Mesendoderm (in vitro differentiated cells): ENCODE data around the gene FBXO24.

ENCODE experiments used
- DNase-seq: peaks from one replicate; pipeline ENCODE4 v3.0.0; 2013
- H2AK5ac ChIP-seq: 2 replicates; pipeline ENCODE4 v1.6.1; 2013; ENCODE audit warnings: low read length, inconsistent platforms
- H2BK120ac ChIP-seq: 2 replicates; pipeline ENCODE4 v1.6.1; 2013; ENCODE audit warnings: low read depth, mild to moderate bottlenecking, low read length, moderate library complexity, mixed read lengths
- H2BK15ac ChIP-seq: replicated peaks from 2 replicates; pipeline ENCODE4 v1.6.1; 2013; ENCODE audit warnings: low read depth, mild to moderate bottlenecking, moderate library complexity
- H2BK5ac ChIP-seq: 2 replicates; pipeline ENCODE4 v1.6.1; 2013; ENCODE audit warnings: low read length, inconsistent platforms
- H3K18ac ChIP-seq: 2 replicates; pipeline ENCODE4 v1.6.1; 2013; ENCODE audit warnings: mild to moderate bottlenecking, low read length, mixed read lengths
- H3K23ac ChIP-seq: one replicate; pipeline ENCODE4 v1.6.1; 2013; ENCODE audit warnings: low read length
- H3K27ac ChIP-seq: 2 replicates; pipeline ENCODE4 v1.5.1; 2013; ENCODE audit warnings: low read depth, mild to moderate bottlenecking, inconsistent platforms, low read length, moderate library complexity
- H3K27me3 ChIP-seq: 2 replicates; pipeline ENCODE4 v1.6.1; 2013; ENCODE audit warnings: low read length, control low read depth, mild to moderate bottlenecking, inconsistent platforms; ENCODE audit not compliant: insufficient read depth, poor library complexity
- H3K36me3 ChIP-seq: 2 replicates; pipeline ENCODE4 v1.6.1; 2013; ENCODE audit warnings: low read length, inconsistent platforms; ENCODE audit not compliant: control insufficient read depth, insufficient read depth
- H3K4ac ChIP-seq: one replicate; pipeline ENCODE4 v1.6.1; 2013; ENCODE audit warnings: low read depth, mild to moderate bottlenecking, low read length, moderate library complexity
- H3K4me1 ChIP-seq: 2 replicates; pipeline ENCODE4 v1.6.1; 2013; ENCODE audit warnings: low read depth, low read length, inconsistent platforms; ENCODE audit not compliant: control insufficient read depth
- H3K4me2 ChIP-seq: 2 replicates; pipeline ENCODE4 v1.6.1; 2013; ENCODE audit warnings: low read length
- H3K4me3 ChIP-seq: 2 replicates; pipeline ENCODE4 v1.5.1; 2013; ENCODE audit warnings: mild to moderate bottlenecking, low read length
- H3K56ac ChIP-seq: one replicate; pipeline ENCODE4 v1.6.1; 2013; ENCODE audit warnings: low read length
- H3K79me1 ChIP-seq: 2 replicates; pipeline ENCODE4 v1.6.1; 2013; ENCODE audit warnings: low read length, inconsistent platforms
- H3K79me2 ChIP-seq: 2 replicates; pipeline ENCODE4 v1.6.1; 2013; ENCODE audit warnings: mild to moderate bottlenecking, low read length; ENCODE audit not compliant: control insufficient read depth, insufficient read depth
- H3K9ac ChIP-seq: 2 replicates; pipeline ENCODE4 v1.6.1; 2013; ENCODE audit warnings: low read length, inconsistent platforms
- H4K5ac ChIP-seq: one replicate; pipeline ENCODE4 v1.6.1; 2013; ENCODE audit warnings: low read length
- H4K8ac ChIP-seq: one replicate; pipeline ENCODE4 v1.6.1; 2013; ENCODE audit warnings: low read depth, mild to moderate bottlenecking, control low read depth, low read length, moderate library complexity
- WGBS: extraction: QIAGEN DNeasy Blood & Tissue Kit; methylation state at CpG from one replicate; pipeline ENCODE4 v1.1.7; 2013; ENCODE audit warnings: low lambda C conversion rate, missing lambda C conversion rate; ENCODE audit not compliant: insufficient coverage; ENCODE audit errors: extremely low coverage; 5-methylcytosine and 5-hydroxymethylcytosine counted together

FBXO24 gene

DNA sequence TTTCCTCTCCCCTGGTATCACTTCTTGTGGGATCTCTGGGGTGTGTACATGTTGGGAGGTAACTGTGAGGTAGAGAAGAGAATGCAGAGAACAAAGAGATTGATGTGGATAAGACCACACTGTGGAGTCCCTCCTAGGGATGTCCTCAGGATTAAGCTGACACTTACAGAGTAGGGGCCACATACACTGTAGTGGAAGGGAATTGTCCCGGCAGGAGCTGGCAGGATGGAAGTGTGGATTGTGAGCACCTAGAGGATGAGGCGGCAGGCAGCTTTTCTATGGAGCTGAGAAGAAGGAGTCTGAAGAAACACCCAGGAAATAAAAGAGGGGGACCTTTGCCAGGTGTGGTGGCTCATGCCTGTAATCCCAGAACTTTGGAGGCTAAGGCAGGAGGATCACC, 33.6 kb upstream of the FBXO24 start:
- no peak overlapping the region for H3K23ac ChIP-seq
- no peak overlapping the region for H2AK5ac ChIP-seq
- H3K18ac ChIP-seq: no peak overlapping the region
- no peak overlapping the region for H3K4me3 ChIP-seq
- no CpG with 5 or more reads among the region's 2 CpGs for WGBS
- DNase-seq: no peak
- no peaks in the 10 kb centered on the region for H3K36me3 ChIP-seq
- H3K79me2 ChIP-seq: no peaks in the 10 kb centered on the region
- H4K8ac ChIP-seq: no peak overlapping the region
- no peak overlapping the region for H3K4ac ChIP-seq
- H3K4me2 ChIP-seq: no peak overlapping the region
- no peak overlapping the region for H2BK15ac ChIP-seq
- no peak overlapping the region for H3K9ac ChIP-seq
- no peak overlapping the region for H2BK5ac ChIP-seq
- no peak overlapping the region for H3K56ac ChIP-seq
- H3K79me1 ChIP-seq: no peaks in the 10 kb centered on the region
- no peaks in the 10 kb centered on the region for H3K27me3 ChIP-seq
- no peak overlapping the region for H4K5ac ChIP-seq
- no peak overlapping the region for H2BK120ac ChIP-seq
- no peak overlapping the region for H3K27ac ChIP-seq
- no peaks in the 10 kb centered on the region for H3K4me1 ChIP-seq

DNA sequence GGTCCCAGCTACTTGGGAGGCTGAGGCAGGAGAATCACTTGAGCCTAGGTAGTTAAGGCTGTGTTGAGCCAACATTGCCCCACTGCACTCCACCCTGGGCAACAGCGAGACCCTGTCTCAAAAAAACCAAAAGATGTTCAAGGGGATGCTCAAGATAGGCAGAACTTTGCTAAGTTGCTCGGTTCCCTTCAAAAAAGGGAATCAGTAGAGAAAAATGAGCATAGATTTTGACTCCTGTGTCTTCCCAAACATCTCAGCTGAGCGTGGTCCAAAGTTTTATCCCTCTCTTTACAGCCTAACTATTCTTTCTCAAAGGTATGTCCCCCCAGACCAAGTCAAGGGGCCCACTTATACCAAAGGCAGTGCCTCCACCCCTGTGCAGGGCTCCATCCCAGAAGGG, 33.1 kb upstream of the FBXO24 start:
- no peak overlapping the region for H3K4ac ChIP-seq
- H3K23ac ChIP-seq: no peak overlapping the region
- no peak overlapping the region for H2BK5ac ChIP-seq
- no peaks in the 10 kb centered on the region for H3K79me1 ChIP-seq
- no peak overlapping the region for H3K4me2 ChIP-seq
- no peak overlapping the region for H3K4me3 ChIP-seq
- H3K27ac ChIP-seq: no peak overlapping the region
- H2AK5ac ChIP-seq: no peak overlapping the region
- H3K56ac ChIP-seq: no peak overlapping the region
- no CpG with 5 or more reads among the region's 3 CpGs for WGBS
- H2BK15ac ChIP-seq: no peak overlapping the region
- no peak overlapping the region for H2BK120ac ChIP-seq
- H3K9ac ChIP-seq: no peak overlapping the region
- no peaks in the 10 kb centered on the region for H3K27me3 ChIP-seq
- no peak overlapping the region for H4K8ac ChIP-seq
- DNase-seq: no peak
- H3K4me1 ChIP-seq: no peaks in the 10 kb centered on the region
- no peaks in the 10 kb centered on the region for H3K36me3 ChIP-seq
- no peak overlapping the region for H4K5ac ChIP-seq
- H3K18ac ChIP-seq: no peak overlapping the region
- no peaks in the 10 kb centered on the region for H3K79me2 ChIP-seq

DNA sequence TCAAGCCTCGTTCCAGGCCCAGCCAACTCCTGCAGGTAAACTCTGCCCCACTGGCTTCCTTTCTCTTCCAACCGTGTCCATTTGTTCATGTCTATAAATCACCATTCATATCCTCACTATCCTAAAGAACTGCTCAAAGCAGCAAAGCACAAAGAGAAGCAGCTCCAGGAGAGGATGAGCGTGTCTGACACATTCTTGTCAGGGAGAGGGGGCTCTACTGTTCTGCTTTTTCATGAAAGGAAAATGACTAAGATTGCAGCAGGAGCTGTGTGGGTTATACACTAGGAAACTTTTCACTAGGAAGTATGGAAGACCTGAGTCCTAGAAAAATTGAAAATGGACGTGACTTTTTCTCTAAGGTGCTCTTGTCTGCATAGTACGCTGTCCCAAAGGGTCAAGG, 30.4 kb upstream of the FBXO24 start:
- Histone ChIP-seq H3K18ac (no peak overlapping the region), H3K36me3 (no peaks in the 10 kb centered on the region), H2BK15ac (no peak overlapping the region), H4K8ac (no peak overlapping the region), H3K56ac (no peak overlapping the region), H3K9ac (no peak overlapping the region), H3K4me2 (no peak overlapping the region), H3K27me3 (no peaks in the 10 kb centered on the region), H3K79me1 (no peaks in the 10 kb centered on the region), H3K4me3 (no peak overlapping the region), H3K27ac (no peak overlapping the region), H3K23ac (no peak overlapping the region), H3K4me1 (no peaks in the 10 kb centered on the region), H2BK120ac (no peak overlapping the region), H3K4ac (no peak overlapping the region), H2AK5ac (no peak overlapping the region), H2BK5ac (no peak overlapping the region), H4K5ac (no peak overlapping the region), H3K79me2 (no peaks in the 10 kb centered on the region)
- no peak for DNase-seq
- WGBS: no CpG with 5 or more reads among the region's 5 CpGs

DNA sequence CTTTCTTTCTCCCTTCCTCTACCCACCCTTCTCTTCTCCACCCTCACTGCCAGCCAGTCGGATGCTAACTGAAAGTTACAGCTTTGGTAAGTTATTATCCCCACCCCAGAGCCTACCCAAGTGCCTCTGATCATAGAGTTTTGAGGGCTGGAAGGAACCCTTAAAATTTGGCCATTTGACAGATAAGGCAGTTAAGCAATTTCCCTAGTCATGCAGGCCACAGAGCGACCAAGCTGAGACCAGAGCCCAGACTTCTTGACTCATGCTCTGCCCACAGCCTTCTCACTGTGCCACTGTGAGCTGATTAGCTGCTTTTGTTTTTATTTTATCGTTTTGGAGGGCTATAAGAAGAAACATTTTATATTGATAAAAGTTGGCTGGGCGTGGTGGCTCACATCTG, 29.6 kb upstream of the FBXO24 start:
- Histone ChIP-seq H4K8ac (no peak overlapping the region), H3K9ac (no peak overlapping the region), H3K4me2 (no peak overlapping the region), H2BK15ac (no peak overlapping the region), H2BK5ac (no peak overlapping the region), H4K5ac (no peak overlapping the region), H3K23ac (no peak overlapping the region), H3K79me1 (no peaks in the 10 kb centered on the region), H3K4ac (no peak overlapping the region), H3K36me3 (no peaks in the 10 kb centered on the region), H3K56ac (no peak overlapping the region), H2AK5ac (no peak overlapping the region), H3K4me1 (no peaks in the 10 kb centered on the region), H3K18ac (no peak overlapping the region), H3K27me3 (no peaks in the 10 kb centered on the region), H2BK120ac (no peak overlapping the region), H3K79me2 (no peaks in the 10 kb centered on the region), H3K4me3 (no peak overlapping the region), H3K27ac (no peak overlapping the region)
- no CpG with 5 or more reads among the region's 4 CpGs for WGBS
- no peak for DNase-seq

DNA sequence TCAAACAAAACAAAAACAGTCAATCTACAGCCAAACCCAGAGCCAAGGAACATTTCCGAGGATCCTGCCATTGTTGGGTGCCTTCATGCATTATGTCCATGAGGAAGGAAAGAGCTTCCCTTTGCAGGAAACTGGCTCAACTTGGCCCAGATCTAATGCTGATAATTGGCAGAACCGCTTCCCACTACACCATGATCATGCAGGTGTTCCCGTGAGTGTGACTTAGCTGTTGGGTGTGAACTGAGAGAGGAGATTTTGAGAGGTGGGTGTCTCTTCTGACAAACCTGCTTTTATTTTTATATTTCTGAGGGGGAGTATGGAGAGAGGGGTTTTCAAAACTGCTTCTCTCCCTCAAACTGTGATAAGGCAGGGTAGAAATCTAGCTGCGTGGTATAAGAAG, 27.0 kb upstream of the FBXO24 start:
- WGBS: no CpG with 5 or more reads among the region's 4 CpGs
- Histone ChIP-seq H2BK5ac (no peak overlapping the region), H3K27me3 (no peaks in the 10 kb centered on the region), H3K18ac (no peak overlapping the region), H3K79me1 (no peaks in the 10 kb centered on the region), H3K56ac (no peak overlapping the region), H3K4me2 (no peak overlapping the region), H3K23ac (no peak overlapping the region), H3K4me1 (no peaks in the 10 kb centered on the region), H2AK5ac (no peak overlapping the region), H4K5ac (no peak overlapping the region), H3K27ac (no peak overlapping the region), H3K4me3 (no peak overlapping the region), H3K79me2 (no peaks in the 10 kb centered on the region), H3K9ac (no peak overlapping the region), H2BK15ac (no peak overlapping the region), H3K4ac (no peak overlapping the region), H2BK120ac (no peak overlapping the region), H4K8ac (no peak overlapping the region), H3K36me3 (no peaks in the 10 kb centered on the region)
- DNase-seq: no peak

DNA sequence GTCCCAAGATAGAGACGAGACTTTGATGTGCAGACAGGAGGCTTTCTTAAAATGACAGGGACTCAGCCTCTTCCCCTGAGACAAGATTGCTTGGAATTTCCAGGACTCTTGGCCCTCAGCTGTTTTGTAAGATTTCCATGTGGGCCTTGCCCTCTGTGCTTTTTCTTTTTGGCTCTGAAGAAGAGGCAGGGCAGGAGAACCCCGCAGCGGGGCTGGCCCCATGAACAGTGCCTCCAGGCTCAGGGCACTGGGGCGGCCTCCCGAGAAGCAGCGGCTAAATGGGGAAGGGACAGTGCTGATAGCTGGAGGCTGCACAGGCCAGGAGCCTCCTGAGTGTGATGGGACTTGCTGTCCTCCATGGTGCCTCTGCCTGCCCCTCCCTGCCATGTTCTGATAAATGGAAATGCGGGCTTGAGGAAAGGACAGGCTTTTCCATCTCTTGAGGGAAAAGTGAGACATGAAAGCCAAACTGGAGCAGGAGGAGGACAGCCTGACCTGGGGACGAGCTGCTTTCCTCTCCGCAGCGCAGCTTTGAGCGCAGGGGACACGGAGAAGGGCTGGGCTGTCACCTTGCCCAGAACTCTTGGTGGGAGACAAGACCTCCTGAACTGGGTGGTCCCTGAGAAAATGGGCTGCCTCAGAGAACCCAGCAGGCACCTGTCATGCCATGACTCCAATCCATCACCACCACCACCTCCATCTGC, 24.5 kb upstream of the FBXO24 start:
- Histone ChIP-seq H3K27ac (no peak overlapping the region), H2BK5ac (no peak overlapping the region), H2BK15ac (no peak overlapping the region), H3K4me2 (no peak overlapping the region), H3K4ac (no peak overlapping the region), H3K4me1 (no peaks in the 10 kb centered on the region), H3K27me3 (no peaks in the 10 kb centered on the region), H4K8ac (no peak overlapping the region), H3K18ac (no peak overlapping the region), H3K4me3 (no peak overlapping the region), H3K79me1 (no peaks in the 10 kb centered on the region), H3K23ac (no peak overlapping the region), H3K36me3 (no peaks in the 10 kb centered on the region), H3K56ac (no peak overlapping the region), H3K9ac (no peak overlapping the region), H2AK5ac (no peak overlapping the region), H3K79me2 (no peaks in the 10 kb centered on the region), H2BK120ac (no peak overlapping the region), H4K5ac (no peak overlapping the region)
- no CpG with 5 or more reads among the region's 12 CpGs for WGBS
- DNase-seq: no peak
